ENCODE data around the gene GPR31.
A peak's percentile ranks its signal among the peaks of the same experiment; 100 is the strongest.

GPR31 gene

DNA sequence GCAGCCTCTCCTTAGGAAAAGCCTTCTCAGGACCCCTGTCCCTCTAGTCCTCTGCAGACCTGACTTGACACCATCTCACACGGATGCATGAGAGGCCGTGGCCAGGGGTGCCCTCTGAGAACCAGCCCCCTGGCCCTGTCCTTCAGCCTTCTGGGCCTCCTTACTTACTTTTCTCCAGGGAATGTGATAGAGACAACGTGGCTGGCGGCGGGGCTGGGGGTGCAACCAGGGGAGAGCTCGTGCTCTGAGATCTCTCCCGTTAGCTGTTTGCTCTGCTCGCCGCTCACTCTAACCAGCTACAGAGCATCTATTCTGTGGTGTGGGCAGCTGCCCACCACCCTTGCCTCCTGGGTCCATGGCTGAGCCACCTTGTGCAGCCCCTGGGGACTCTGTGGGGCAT lies 14.7 kb downstream of the GPR31 start:
- no peak for FAIRE-seq
- TF ChIP-seq POU2F2 (IDR thresholded peaks at IDR 0.05; ENCODE audit: low read depth, low read length) = no peak
- TF ChIP-seq SPI1 (IDR thresholded peaks at IDR 0.05; ENCODE audit: low read depth, low read length) = no peak
- no peak for TF ChIP-seq TAF1 (IDR thresholded peaks at IDR 0.05; ENCODE audit: low read depth, low read length)
- TF ChIP-seq POLR2AphosphoS5 (IDR thresholded peaks at IDR 0.05; ENCODE audit: low read depth, low read length) = no peak
- TF ChIP-seq POLR2A (IDR thresholded peaks at IDR 0.05; ENCODE audit: low read depth, low read length) = no peak
- TF ChIP-seq PAX5 (IDR thresholded peaks at IDR 0.05; ENCODE audit: insufficient read depth, low read length, severe bottlenecking) = no peak

DNA sequence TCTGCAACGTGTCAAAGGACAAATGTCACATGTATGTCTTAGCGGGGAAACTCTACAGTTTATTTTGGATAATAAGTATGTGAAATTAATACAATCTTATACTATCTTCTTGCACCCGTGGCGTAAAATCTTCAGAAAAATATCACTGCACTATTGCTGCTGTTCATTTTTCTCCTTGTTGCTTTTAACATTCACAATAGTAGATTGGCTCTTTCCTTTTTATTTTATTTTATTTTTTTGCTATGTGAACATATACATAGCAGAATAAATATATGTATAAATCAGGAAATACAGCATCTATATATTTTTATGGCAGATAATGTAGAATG lies 15.4 kb downstream of the GPR31 start:
- TF ChIP-seq TAF1 (IDR thresholded peaks at IDR 0.05; ENCODE audit: low read depth, low read length) (no peak), POLR2A (IDR thresholded peaks at IDR 0.05; ENCODE audit: low read depth, low read length) (no peak), POU2F2 (IDR thresholded peaks at IDR 0.05; ENCODE audit: low read depth, low read length) (no peak), POLR2AphosphoS5 (IDR thresholded peaks at IDR 0.05; ENCODE audit: low read depth, low read length) (no peak), PAX5 (IDR thresholded peaks at IDR 0.05; ENCODE audit: insufficient read depth, low read length, severe bottlenecking) (no peak), SPI1 (IDR thresholded peaks at IDR 0.05; ENCODE audit: low read depth, low read length) (no peak)
- DNase-seq (ENCODE audit: insufficient read length, low spot score) (no peak), FAIRE-seq (no peak)

More for the DNA sequence above, 14.7 kb downstream of the GPR31 start:
- no peak for DNase-seq (ENCODE audit: insufficient read length, low spot score)

DNA sequence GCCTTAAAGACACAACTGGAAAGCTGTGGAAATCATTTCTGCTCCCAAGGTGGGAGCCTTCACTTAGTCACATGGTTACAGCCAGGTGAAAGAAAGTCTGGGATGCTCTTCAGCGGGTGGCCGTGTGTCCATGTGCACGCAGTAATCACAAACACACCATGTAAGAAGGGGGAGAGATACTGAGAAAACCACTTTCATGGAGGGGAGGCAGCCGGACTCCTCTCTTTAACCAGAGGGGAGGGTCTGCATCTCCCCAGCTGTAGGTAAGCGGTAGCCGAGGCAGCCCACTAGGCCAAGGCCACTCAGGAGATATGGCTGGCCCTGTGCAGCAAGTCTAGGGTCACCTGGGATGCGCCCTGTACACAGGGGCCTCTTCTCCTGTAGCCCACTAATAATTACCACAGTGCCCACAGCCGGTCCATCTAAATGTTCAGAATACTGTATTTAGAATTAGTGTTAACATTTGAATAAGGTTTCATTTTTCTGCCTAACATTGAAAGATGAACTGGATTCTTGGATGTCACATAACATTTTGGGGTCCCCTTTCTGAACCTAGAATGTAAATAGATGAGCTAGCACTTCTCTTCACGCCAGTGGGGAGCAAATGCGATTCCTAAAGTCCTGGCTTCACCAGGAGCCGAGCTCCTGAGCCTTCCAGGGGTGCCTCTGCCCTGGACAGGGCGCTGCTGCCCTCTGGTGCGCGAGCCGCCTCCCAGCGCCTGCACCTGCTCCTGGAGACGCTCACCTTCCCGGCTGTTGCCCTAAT lies 15.9 kb downstream of the GPR31 start:
- DNase-seq (ENCODE audit: insufficient read length, low spot score) (peak; percentile 56), FAIRE-seq (peak; percentile 83)
- 0 out of 2 replicates have a peak, but pooled peaks have one; percentile 37 for TF ChIP-seq POU2F2 (IDR thresholded peaks at IDR 0.05; ENCODE audit: low read depth, low read length)
- no peak for TF ChIP-seq PAX5 (IDR thresholded peaks at IDR 0.05; ENCODE audit: insufficient read depth, low read length, severe bottlenecking)

DNA sequence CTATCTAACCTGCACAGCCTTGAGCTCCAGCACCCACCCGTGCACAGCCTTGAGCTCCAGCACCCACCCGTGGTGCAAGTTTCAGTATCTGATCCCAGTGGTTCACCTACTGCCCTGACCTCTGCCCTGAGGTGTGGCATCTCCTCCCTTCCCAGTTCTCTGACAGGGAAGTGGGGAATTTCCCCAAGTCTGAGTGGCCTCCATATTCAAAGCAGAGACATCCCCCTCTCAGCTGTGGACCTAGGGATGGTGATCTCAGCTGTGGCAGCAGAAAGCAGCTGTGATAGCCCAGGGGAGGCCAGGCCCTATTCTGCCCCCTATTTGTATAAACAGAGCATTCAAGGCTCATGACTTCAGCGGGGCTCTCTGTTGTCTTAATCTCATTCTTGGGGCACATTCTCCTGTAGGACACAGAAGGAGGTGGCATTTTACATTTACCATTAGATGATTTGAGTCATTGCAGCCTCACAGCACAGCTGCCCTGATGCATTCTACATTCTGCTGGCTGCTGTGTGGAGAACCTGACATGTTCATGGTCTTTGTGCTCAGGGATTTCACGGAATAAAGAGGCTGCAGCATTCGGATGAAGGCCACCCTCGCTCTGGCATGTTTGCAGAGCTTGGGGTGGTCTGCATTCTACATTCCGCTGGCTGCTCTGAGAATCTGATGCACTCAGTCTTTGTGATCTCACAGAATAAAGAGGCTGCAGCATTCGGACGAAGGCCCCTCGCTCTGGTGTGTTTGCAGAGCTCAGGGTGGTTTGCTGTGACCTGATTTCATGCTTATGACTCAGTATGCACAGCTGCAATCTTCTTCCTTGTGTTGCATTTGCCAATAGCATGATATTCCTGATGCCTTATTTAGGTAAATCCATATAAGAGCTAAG lies 16.9 kb downstream of the GPR31 start:
- FAIRE-seq (peak; percentile 73), DNase-seq (ENCODE audit: insufficient read length, low spot score) (no peak)
- TF ChIP-seq POLR2A (IDR thresholded peaks at IDR 0.05; ENCODE audit: low read depth, low read length) (no peak), POU2F2 (IDR thresholded peaks at IDR 0.05; ENCODE audit: low read depth, low read length) (0 out of 2 replicates have a peak, but pooled peaks have one; percentile 24)

DNA sequence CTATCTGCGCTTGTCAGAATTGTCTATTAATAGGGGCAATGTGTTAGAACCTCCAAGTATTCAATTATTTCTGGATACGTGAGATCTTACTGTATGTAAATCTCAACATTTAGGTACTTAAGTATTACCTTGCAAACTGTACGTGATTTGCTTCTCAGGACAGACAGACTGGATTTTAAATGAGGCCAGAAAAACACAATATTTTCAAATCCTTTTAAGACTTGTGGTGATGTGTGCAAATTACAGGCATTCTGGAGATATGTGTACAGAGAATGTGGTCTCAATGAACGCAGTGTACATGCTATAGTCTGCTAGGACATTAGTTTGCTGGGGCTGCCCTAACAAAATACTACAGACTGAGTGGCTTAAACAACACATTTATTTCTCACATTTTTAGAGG lies 18.0 kb downstream of the GPR31 start:
- FAIRE-seq (peak; percentile 70), DNase-seq (ENCODE audit: insufficient read length, low spot score) (no peak)
- TF ChIP-seq TAF1 (IDR thresholded peaks at IDR 0.05; ENCODE audit: low read depth, low read length) (no peak), POLR2A (IDR thresholded peaks at IDR 0.05; ENCODE audit: low read depth, low read length) (no peak), POU2F2 (IDR thresholded peaks at IDR 0.05; ENCODE audit: low read depth, low read length) (no peak), POLR2AphosphoS5 (IDR thresholded peaks at IDR 0.05; ENCODE audit: low read depth, low read length) (no peak), PAX5 (IDR thresholded peaks at IDR 0.05; ENCODE audit: insufficient read depth, low read length, severe bottlenecking) (no peak), SPI1 (IDR thresholded peaks at IDR 0.05; ENCODE audit: low read depth, low read length) (no peak)

DNA sequence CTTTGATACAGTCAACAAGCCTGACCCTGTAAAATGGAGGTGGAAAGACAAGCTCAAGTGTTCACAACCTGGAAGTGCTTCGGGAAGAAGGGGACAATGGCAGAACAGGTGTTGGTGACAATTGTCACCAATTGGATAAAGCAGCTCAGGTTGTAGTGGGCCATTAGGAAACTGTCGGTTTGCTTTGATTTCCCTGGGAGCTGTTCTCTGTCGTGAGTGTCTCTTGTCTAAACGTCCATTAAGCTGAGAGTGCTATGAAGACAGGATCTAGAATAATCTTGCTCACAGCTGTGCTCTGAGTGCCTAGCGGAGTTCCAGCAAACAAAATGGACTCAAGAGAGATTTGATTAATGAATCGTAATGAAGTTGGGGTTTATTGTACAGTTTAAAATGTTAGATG lies 19.9 kb downstream of the GPR31 start:
- peak; percentile 38 for FAIRE-seq
- no peak for TF ChIP-seq POLR2AphosphoS5 (IDR thresholded peaks at IDR 0.05; ENCODE audit: low read depth, low read length)
- no peak for TF ChIP-seq SPI1 (IDR thresholded peaks at IDR 0.05; ENCODE audit: low read depth, low read length)
- TF ChIP-seq POLR2A (IDR thresholded peaks at IDR 0.05; ENCODE audit: low read depth, low read length) = no peak
- no peak for TF ChIP-seq TAF1 (IDR thresholded peaks at IDR 0.05; ENCODE audit: low read depth, low read length)
- TF ChIP-seq PAX5 (IDR thresholded peaks at IDR 0.05; ENCODE audit: insufficient read depth, low read length, severe bottlenecking) = no peak
- no peak for TF ChIP-seq POU2F2 (IDR thresholded peaks at IDR 0.05; ENCODE audit: low read depth, low read length)

GRCh38 chr6:167137081-167137480 lies 20.7 kb downstream of the GPR31 start:
- DNase-seq (ENCODE audit: insufficient read length, low spot score) (no peak), FAIRE-seq (no peak)
- no peak for TF ChIP-seq POU2F2 (IDR thresholded peaks at IDR 0.05; ENCODE audit: low read depth, low read length)
- no peak for TF ChIP-seq POLR2A (IDR thresholded peaks at IDR 0.05; ENCODE audit: low read depth, low read length)
- TF ChIP-seq TAF1 (IDR thresholded peaks at IDR 0.05; ENCODE audit: low read depth, low read length) = no peak
- TF ChIP-seq PAX5 (IDR thresholded peaks at IDR 0.05; ENCODE audit: insufficient read depth, low read length, severe bottlenecking) = no peak
- no peak for TF ChIP-seq POLR2AphosphoS5 (IDR thresholded peaks at IDR 0.05; ENCODE audit: low read depth, low read length)
- no peak for TF ChIP-seq SPI1 (IDR thresholded peaks at IDR 0.05; ENCODE audit: low read depth, low read length)

More for the DNA sequence above, 19.9 kb downstream of the GPR31 start:
- DNase-seq (ENCODE audit: insufficient read length, low spot score) = no peak

GRCh38 chr6:167136376-167136775 lies 21.4 kb downstream of the GPR31 start:
- no peak for TF ChIP-seq POLR2AphosphoS5 (IDR thresholded peaks at IDR 0.05; ENCODE audit: low read depth, low read length)
- no peak for TF ChIP-seq PAX5 (IDR thresholded peaks at IDR 0.05; ENCODE audit: insufficient read depth, low read length, severe bottlenecking)
- no peak for TF ChIP-seq TAF1 (IDR thresholded peaks at IDR 0.05; ENCODE audit: low read depth, low read length)
- no peak for TF ChIP-seq POU2F2 (IDR thresholded peaks at IDR 0.05; ENCODE audit: low read depth, low read length)
- TF ChIP-seq SPI1 (IDR thresholded peaks at IDR 0.05; ENCODE audit: low read depth, low read length) = no peak
- TF ChIP-seq POLR2A (IDR thresholded peaks at IDR 0.05; ENCODE audit: low read depth, low read length) = no peak
- no peak for FAIRE-seq
- DNase-seq (ENCODE audit: insufficient read length, low spot score) = no peak

DNA sequence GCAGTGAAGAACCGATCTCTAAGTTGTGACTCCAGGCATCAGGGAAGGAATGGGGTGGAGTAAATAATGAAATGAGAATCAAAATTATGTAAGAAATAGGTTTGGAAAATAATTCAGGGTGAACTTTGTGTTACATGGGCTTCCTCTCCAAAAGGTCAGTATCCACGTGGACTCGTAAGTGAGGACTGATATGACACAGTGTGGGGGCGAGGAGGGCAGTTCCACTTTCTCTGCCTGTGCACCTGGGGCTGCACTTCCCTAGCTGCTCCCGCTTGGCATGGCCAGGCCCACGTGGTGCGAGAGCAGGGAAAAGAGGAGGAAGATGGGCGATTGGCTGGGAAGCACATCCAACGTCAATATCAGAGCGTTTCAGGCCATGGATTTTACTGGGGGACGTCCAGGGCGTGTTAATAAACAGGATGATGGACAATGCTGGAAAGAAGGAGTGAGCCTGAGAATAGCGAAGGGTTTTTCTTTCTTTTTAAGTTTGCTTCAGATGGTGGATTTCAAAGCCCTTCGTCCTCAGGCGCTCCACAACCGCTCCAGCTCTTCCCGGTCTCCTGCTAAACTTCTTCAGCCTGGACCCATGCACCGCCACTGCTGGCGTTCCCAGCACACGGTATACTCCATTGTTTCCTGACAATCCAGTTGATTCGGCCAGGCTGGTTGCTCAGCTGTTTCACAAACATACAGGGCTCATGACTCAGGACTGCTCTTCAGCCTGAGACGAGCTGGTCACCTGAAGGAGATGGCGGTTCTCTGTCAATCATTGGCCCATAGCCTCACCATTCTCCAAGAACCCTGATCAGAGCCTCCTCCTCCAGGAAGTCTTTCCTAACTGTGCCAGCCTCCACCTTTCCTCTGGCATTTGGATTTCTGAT lies 23.1 kb downstream of the GPR31 start:
- DNase-seq (ENCODE audit: insufficient read length, low spot score) = no peak
- TF ChIP-seq PAX5 (IDR thresholded peaks at IDR 0.05; ENCODE audit: insufficient read depth, low read length, severe bottlenecking) = no peak
- TF ChIP-seq SPI1 (IDR thresholded peaks at IDR 0.05; ENCODE audit: low read depth, low read length) = 0 out of 2 replicates have a peak, but pooled peaks have one; percentile 7
- TF ChIP-seq TAF1 (IDR thresholded peaks at IDR 0.05; ENCODE audit: low read depth, low read length) = no peak
- FAIRE-seq = peak; percentile 28

Measured in GM12891 (cell line).